NT2/D1 (cell line): ENCODE measurements around the gene NT5DC1.

Experiments
- SUZ12 ChIP-seq: IDR thresholded peaks from 2 replicates; pipeline ENCODE4 v1.6.1; 2011; ENCODE audit not compliant: insufficient read length, insufficient read depth; ENCODE audit errors: extremely low read depth
- ZNF274 ChIP-seq: IDR thresholded peaks from 2 replicates; pipeline ENCODE4 v1.6.1; 2011; ENCODE audit warnings: mild to moderate bottlenecking, low read depth, low read length

DNA sequence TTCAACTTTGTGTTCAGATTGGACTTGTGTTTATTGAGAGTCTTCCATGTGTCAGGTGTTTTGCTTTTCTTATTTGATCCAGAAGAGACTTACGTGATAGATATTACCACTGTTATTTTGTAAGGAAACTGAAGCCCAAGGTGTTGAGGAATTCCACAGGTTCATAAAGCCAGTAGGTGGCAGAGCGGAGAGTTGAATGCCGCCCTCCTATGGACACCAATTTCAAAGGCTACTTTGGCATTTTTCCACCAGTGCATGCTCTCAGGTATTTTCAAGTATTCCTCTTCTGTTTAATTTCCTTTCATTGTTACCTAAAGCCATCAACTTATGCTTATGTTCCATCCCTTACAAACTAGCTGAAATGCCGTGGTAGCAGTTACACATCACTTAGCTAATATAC is 39.3 kb downstream of the NT5DC1 start:
- no peak for TF ChIP-seq ZNF274
- TF ChIP-seq SUZ12, result no peak
